Measurements from ENCODE around the gene CACNA2D3.

DNA sequence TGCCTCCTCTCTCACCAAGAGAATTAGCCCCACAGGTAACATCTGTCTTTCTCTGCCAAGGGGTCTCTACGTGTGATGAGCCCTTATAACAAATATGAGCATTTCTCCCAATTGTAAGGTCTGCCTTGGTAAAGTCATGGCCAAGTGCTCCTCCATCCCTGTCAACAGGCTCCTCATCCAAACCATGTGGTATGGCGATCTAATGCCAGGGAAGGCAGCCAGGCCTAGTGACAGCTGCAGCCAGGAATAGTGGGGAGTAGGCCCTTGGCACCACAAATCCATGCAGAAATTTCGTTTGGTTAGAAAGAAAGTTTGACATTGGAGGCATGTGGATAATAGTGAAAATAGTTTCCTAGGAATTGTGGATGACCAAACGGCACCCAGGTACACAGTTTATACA lies 810.3 kb downstream of the CACNA2D3 start:
- TF ChIP-seq GATA2 (IDR thresholded peaks at IDR 0.05; ENCODE audit: low read depth, low read length) (no peak), GATA3 (IDR thresholded peaks at IDR 0.05; ENCODE audit: low read depth, low read length) (no peak)
